ENCODE data around the gene COL13A1. TPM values are rescaled to one million over a fixed set of nuclear protein-coding genes. Genes with fewer than 3 reads are reported as not detected.

The COL13A1 gene
- total RNA-seq, 1 donor from 2014 or later, result 29.2 TPM

- DNase-seq (ENCODE audit: extremely low spot score, unreplicated experiment), result no peak
- Mint-ChIP-seq H3K27me3 (ENCODE audit: unreplicated experiment) (no peaks in the 10 kb centered on the region), H3K9me3 (ENCODE audit: unreplicated experiment) (no peaks in the 10 kb centered on the region), H3K4me3 (ENCODE audit: unreplicated experiment) (no peak overlapping the region), H3K36me3 (ENCODE audit: unreplicated experiment) (no peaks in the 10 kb centered on the region), H3K27ac (ENCODE audit: unreplicated experiment) (peak overlapping the region; percentile 69), H3K4me1 (ENCODE audit: unreplicated experiment) (peaks cover 63% of the 10 kb centered on the region)
- no peak for TF ChIP-seq CTCF (IDR thresholded peaks at IDR 0.05)
Observed at GRCh38 chr10:69864321-69864720, 62.6 kb downstream of the COL13A1 start.

GRCh38 chr10:69865450-69865849 is 63.7 kb downstream of the COL13A1 start:
- no peak overlapping the region for H3K4me3 Mint-ChIP-seq (ENCODE audit: unreplicated experiment)
- DNase-seq (ENCODE audit: extremely low spot score, unreplicated experiment), result no peak
- no peak for TF ChIP-seq CTCF (IDR thresholded peaks at IDR 0.05)
- H3K27me3 Mint-ChIP-seq (ENCODE audit: unreplicated experiment), result no peaks in the 10 kb centered on the region
- H3K4me1 Mint-ChIP-seq (ENCODE audit: unreplicated experiment), result peaks cover 67% of the 10 kb centered on the region
- H3K9me3 Mint-ChIP-seq (ENCODE audit: unreplicated experiment), result no peaks in the 10 kb centered on the region
- peak overlapping the region; percentile 69 for H3K27ac Mint-ChIP-seq (ENCODE audit: unreplicated experiment)
- H3K36me3 Mint-ChIP-seq (ENCODE audit: unreplicated experiment), result no peaks in the 10 kb centered on the region

GRCh38 chr10:69866246-69866687 is 64.6 kb downstream of the COL13A1 start:
- Mint-ChIP-seq H3K27me3 (ENCODE audit: unreplicated experiment) (no peaks in the 10 kb centered on the region), H3K4me1 (ENCODE audit: unreplicated experiment) (peaks cover 60% of the 10 kb centered on the region), H3K4me3 (ENCODE audit: unreplicated experiment) (peak overlapping the region; percentile 55), H3K27ac (ENCODE audit: unreplicated experiment) (peak overlapping the region; percentile 98), H3K36me3 (ENCODE audit: unreplicated experiment) (no peaks in the 10 kb centered on the region), H3K9me3 (ENCODE audit: unreplicated experiment) (no peaks in the 10 kb centered on the region)
- no peak for DNase-seq (ENCODE audit: extremely low spot score, unreplicated experiment)
- no peak for TF ChIP-seq CTCF (IDR thresholded peaks at IDR 0.05)

- H3K9me3 Mint-ChIP-seq (ENCODE audit: unreplicated experiment), result no peaks in the 10 kb centered on the region
- no peaks in the 10 kb centered on the region for H3K36me3 Mint-ChIP-seq (ENCODE audit: unreplicated experiment)
- H3K27ac Mint-ChIP-seq (ENCODE audit: unreplicated experiment), result peak overlapping the region; percentile 98
- peak overlapping the region; percentile 55 for H3K4me3 Mint-ChIP-seq (ENCODE audit: unreplicated experiment)
- DNase-seq (ENCODE audit: extremely low spot score, unreplicated experiment), result no peak
- H3K4me1 Mint-ChIP-seq (ENCODE audit: unreplicated experiment), result peaks cover 54% of the 10 kb centered on the region
- no peaks in the 10 kb centered on the region for H3K27me3 Mint-ChIP-seq (ENCODE audit: unreplicated experiment)
- no peak for TF ChIP-seq CTCF (IDR thresholded peaks at IDR 0.05)
Observed at GRCh38 chr10:69866688-69867461, 65.2 kb downstream of the COL13A1 start.

GRCh38 chr10:69867699-69868558 is 66.2 kb downstream of the COL13A1 start:
- no peak for TF ChIP-seq CTCF (IDR thresholded peaks at IDR 0.05)
- no peaks in the 10 kb centered on the region for H3K27me3 Mint-ChIP-seq (ENCODE audit: unreplicated experiment)
- no peak for DNase-seq (ENCODE audit: extremely low spot score, unreplicated experiment)
- H3K4me1 Mint-ChIP-seq (ENCODE audit: unreplicated experiment), result peaks cover 48% of the 10 kb centered on the region
- no peak overlapping the region for H3K4me3 Mint-ChIP-seq (ENCODE audit: unreplicated experiment)
- H3K9me3 Mint-ChIP-seq (ENCODE audit: unreplicated experiment), result no peaks in the 10 kb centered on the region
- H3K27ac Mint-ChIP-seq (ENCODE audit: unreplicated experiment), result peak overlapping the region; percentile 98
- no peaks in the 10 kb centered on the region for H3K36me3 Mint-ChIP-seq (ENCODE audit: unreplicated experiment)

Data from osteocyte (in vitro differentiated cells).